Parathyroid adenoma (tissue), 2 donors: ENCODE results near the gene MAGI1.

Experiments used
- H2AFZ ChIP-seq: fragments of 300-600 bp; sonication (generic); one replicate; pipeline ENCODE4 v1.7.0; 2017; ENCODE audit warnings: antibody characterized with exemption, mild to moderate bottlenecking
- H3K27ac ChIP-seq: fragments of 300-600 bp; sonication (generic); one replicate; pipeline ENCODE4 v1.7.0; 2017
- H3K27me3 ChIP-seq: fragments of 300-600 bp; sonication (generic); one replicate; pipeline ENCODE4 v1.7.0; 2017; ENCODE audit warnings: low read length; ENCODE audit not compliant: control insufficient read depth, insufficient read depth
- H3K36me3 ChIP-seq: fragments of 300-600 bp; sonication (generic); one replicate; pipeline ENCODE4 v1.7.0; 2017; ENCODE audit warnings: low read length; ENCODE audit not compliant: control insufficient read depth, insufficient read depth
- H3K4me1 ChIP-seq: fragments of 300-600 bp; sonication (generic); one replicate; pipeline ENCODE4 v1.7.0; 2017; ENCODE audit warnings: control low read depth
- H3K4me2 ChIP-seq: fragments of 300-600 bp; sonication (generic); one replicate; pipeline ENCODE4 v1.7.0; 2017; ENCODE audit warnings: low read length
- H3K4me3 ChIP-seq: fragments of 300-600 bp; sonication (generic); one replicate; pipeline ENCODE4 v1.7.0; 2017; ENCODE audit warnings: low read depth, low read length
- H3K79me2 ChIP-seq: fragments of 300-600 bp; sonication (generic); one replicate; pipeline ENCODE4 v1.7.0; 2017; ENCODE audit warnings: control low read depth
- H3K9ac ChIP-seq: fragments of 300-600 bp; sonication (generic); one replicate; pipeline ENCODE4 v1.7.0; 2017; ENCODE audit warnings: mild to moderate bottlenecking
- H3K9me3 ChIP-seq: fragments of 300-600 bp; sonication (generic); one replicate; pipeline ENCODE4 v1.7.0; 2017; ENCODE audit warnings: low read length; ENCODE audit not compliant: control insufficient read depth
- TF ChIP-seq, protein P1 (sequence below): fragments of 300-600 bp; sonication (generic); IDR thresholded peaks from one replicate; pipeline ENCODE4 v1.7.0; 2017; ENCODE audit warnings: antibody characterized with exemption, mild to moderate bottlenecking
- donor health status: primary hyperparathyroidism.

MAGI1 gene

DNA sequence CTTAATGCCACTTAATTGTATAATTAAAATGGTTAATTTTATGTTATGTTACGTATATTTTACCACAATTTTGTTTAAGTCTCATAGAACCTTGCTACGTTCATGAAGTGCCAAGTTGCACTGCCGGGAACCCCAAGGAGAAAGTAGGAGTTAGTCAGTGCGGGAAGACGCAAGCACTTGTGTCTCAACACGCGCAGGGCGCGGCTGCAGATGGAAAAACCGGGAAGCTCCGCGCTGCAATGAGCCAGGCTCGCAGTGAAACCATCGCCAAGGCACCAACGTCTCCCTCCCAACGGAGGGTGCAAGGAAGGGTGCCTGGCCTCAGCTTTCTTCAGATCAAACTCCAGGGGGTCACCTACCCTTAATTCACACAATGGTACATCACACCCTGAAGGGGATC is 21.6 kb downstream of the MAGI1 start:
- Histone ChIP-seq H3K36me3 (no peaks in the 10 kb centered on the region), H3K4me2 (no peak overlapping the region), H3K4me3 (no peak overlapping the region), H3K27me3 (no peaks in the 10 kb centered on the region), H2AFZ (no peak overlapping the region), H3K27ac (no peak overlapping the region), H3K4me1 (no peaks in the 10 kb centered on the region), H3K79me2 (peaks cover 6% of the 10 kb centered on the region), H3K9me3 (no peaks in the 10 kb centered on the region), H3K9ac (no peak overlapping the region)
- TF ChIP-seq, protein P1, sequence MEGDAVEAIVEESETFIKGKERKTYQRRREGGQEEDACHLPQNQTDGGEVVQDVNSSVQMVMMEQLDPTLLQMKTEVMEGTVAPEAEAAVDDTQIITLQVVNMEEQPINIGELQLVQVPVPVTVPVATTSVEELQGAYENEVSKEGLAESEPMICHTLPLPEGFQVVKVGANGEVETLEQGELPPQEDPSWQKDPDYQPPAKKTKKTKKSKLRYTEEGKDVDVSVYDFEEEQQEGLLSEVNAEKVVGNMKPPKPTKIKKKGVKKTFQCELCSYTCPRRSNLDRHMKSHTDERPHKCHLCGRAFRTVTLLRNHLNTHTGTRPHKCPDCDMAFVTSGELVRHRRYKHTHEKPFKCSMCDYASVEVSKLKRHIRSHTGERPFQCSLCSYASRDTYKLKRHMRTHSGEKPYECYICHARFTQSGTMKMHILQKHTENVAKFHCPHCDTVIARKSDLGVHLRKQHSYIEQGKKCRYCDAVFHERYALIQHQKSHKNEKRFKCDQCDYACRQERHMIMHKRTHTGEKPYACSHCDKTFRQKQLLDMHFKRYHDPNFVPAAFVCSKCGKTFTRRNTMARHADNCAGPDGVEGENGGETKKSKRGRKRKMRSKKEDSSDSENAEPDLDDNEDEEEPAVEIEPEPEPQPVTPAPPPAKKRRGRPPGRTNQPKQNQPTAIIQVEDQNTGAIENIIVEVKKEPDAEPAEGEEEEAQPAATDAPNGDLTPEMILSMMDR, result no peak

DNA sequence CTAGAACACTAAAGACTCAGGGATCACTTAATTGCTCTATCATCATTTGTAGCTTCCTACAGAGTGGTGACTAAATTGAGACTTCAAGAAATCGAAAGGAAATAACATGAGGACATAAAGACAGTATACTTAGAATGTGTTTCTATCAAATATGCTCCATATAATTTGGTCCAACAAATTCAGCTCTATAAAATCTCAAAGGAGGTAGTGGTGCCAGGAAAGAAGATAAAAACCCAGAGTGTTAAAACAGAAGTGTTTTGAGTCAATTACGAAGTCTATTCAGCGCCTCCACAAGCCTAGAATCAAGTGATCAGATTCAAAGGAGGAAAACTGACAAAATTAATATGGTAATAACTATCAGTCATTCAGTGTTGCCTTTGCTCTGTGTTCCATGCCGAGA is 22.9 kb downstream of the MAGI1 start:
- Histone ChIP-seq H3K4me2 (no peak overlapping the region), H3K27me3 (no peaks in the 10 kb centered on the region), H3K36me3 (no peaks in the 10 kb centered on the region), H3K27ac (no peak overlapping the region), H2AFZ (no peak overlapping the region), H3K79me2 (peaks cover 14% of the 10 kb centered on the region), H3K9me3 (no peaks in the 10 kb centered on the region), H3K4me3 (no peak overlapping the region), H3K4me1 (peaks cover 2% of the 10 kb centered on the region), H3K9ac (no peak overlapping the region)
- TF ChIP-seq, protein P1, result no peak

DNA sequence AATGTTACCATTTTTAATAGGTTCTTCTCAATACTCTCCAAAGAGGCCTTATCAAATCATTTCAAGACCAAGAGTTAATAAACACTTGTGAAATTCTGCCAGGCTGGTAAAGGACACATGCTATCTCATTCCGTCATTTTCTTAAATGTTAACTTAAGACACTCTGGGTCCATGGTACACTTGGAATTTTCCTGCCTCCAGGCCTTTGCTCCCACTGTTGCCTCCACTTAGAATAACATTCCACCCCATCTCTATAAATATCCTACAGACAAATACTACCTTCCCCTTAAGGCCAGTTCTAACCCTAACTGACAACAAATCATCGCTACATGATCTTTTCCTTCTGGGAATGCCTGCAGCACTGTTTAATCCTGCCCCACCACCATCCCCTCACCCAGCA is 24.1 kb downstream of the MAGI1 start:
- TF ChIP-seq, protein P1, result no peak
- no peak overlapping the region for H3K4me3 ChIP-seq
- H3K79me2 ChIP-seq, result peaks cover 14% of the 10 kb centered on the region
- no peaks in the 10 kb centered on the region for H3K36me3 ChIP-seq
- H3K27me3 ChIP-seq, result no peaks in the 10 kb centered on the region
- H3K4me2 ChIP-seq, result no peak overlapping the region
- no peaks in the 10 kb centered on the region for H3K9me3 ChIP-seq
- no peak overlapping the region for H3K27ac ChIP-seq
- H3K9ac ChIP-seq, result no peak overlapping the region
- H2AFZ ChIP-seq, result no peak overlapping the region
- H3K4me1 ChIP-seq, result peaks cover 4% of the 10 kb centered on the region

DNA sequence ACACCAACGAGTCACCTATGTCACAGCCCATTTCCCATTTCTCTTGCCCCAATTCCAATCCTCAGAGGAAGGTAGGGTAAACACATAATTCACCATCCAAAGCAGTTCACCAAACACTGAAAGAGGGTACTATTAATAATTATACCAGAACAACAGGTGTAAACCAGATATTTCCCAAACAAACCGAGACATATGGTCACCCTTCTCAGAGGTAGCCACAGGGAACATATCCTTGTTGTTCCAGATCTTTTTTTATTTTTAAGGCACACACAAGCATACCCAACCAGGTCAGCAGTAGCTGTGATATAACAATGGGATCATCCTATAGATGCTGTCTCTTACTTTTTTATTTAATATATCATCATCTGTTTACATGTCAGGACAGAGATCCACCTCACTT is 24.7 kb downstream of the MAGI1 start:
- Histone ChIP-seq H3K9ac (no peak overlapping the region), H3K4me1 (peaks cover 4% of the 10 kb centered on the region), H3K4me3 (no peak overlapping the region), H3K4me2 (no peak overlapping the region), H3K9me3 (no peaks in the 10 kb centered on the region), H3K27ac (no peak overlapping the region), H3K79me2 (peaks cover 16% of the 10 kb centered on the region), H2AFZ (no peak overlapping the region), H3K36me3 (no peaks in the 10 kb centered on the region), H3K27me3 (no peaks in the 10 kb centered on the region)
- TF ChIP-seq, protein P1, result no peak

DNA sequence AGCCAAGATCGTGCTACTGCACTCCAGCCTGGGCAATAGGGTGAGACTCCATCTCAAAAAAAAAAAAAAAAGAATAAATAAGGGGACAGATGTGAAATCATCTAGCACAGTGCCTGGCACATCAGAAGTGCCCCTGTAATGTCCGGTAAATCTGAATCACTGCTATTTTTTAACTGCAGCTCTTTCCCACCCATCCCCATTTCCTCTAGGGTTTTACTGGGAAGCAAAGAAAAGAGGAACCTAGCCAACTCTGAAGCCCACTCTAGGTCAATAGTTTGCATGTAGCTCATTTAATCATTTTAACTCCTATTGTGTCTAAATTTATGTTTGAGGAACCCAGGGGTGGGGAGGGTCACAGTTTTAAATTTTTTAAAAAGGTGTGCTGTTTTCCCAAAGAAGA is 26.0 kb downstream of the MAGI1 start:
- H2AFZ ChIP-seq, result no peak overlapping the region
- no peak overlapping the region for H3K4me2 ChIP-seq
- H3K9ac ChIP-seq, result no peak overlapping the region
- H3K9me3 ChIP-seq, result no peaks in the 10 kb centered on the region
- H3K36me3 ChIP-seq, result no peaks in the 10 kb centered on the region
- peaks cover 4% of the 10 kb centered on the region for H3K4me1 ChIP-seq
- H3K4me3 ChIP-seq, result no peak overlapping the region
- TF ChIP-seq, protein P1, result no peak
- H3K27me3 ChIP-seq, result no peaks in the 10 kb centered on the region
- no peak overlapping the region for H3K27ac ChIP-seq
- H3K79me2 ChIP-seq, result peaks cover 22% of the 10 kb centered on the region
